Effector memory CD4-positive, alpha-beta T cell (primary cell): ENCODE data around the gene GRK2.
A peak's percentile ranks its signal among the peaks of the same experiment; 100 is the strongest.
"Not testable (repeated sequence)": the region's sequence is repeated elsewhere in the genome, so short reads cannot be mapped to it uniquely, and the experiment has no call there.

Experiments
- DNase-seq, 3 donors: peaks; one replicate each; pipeline ENCODE4 v3.0.0-alpha.2; 2020
- H3K27ac ChIP-seq: 2 replicates; pipeline ENCODE4 v1.7.0; 2013; ENCODE audit warnings: mild to moderate bottlenecking, low read length, moderate library complexity; ENCODE audit not compliant: insufficient read depth, poor library complexity, severe bottlenecking
- H3K27me3 ChIP-seq: replicated peaks from 2 replicates; pipeline ENCODE4 v1.7.0; 2013; ENCODE audit warnings: mild to moderate bottlenecking, low read length; ENCODE audit not compliant: insufficient read depth, control insufficient read depth, poor library complexity, severe bottlenecking
- H3K36me3 ChIP-seq: 2 replicates; pipeline ENCODE4 v1.7.0; 2013; ENCODE audit warnings: mild to moderate bottlenecking, low read length, moderate library complexity; ENCODE audit not compliant: control insufficient read depth, insufficient read depth
- H3K4me1 ChIP-seq: 2 replicates; pipeline ENCODE4 v1.7.0; 2013; ENCODE audit warnings: low read length, mild to moderate bottlenecking; ENCODE audit not compliant: control insufficient read depth, insufficient read depth, poor library complexity, severe bottlenecking
- H3K4me3 ChIP-seq: 2 replicates; pipeline ENCODE4 v1.7.0; 2013; ENCODE audit warnings: low read length, low read depth, mild to moderate bottlenecking; ENCODE audit not compliant: insufficient read depth, poor library complexity, severe bottlenecking
- H3K9me3 ChIP-seq: 2 replicates; pipeline ENCODE4 v1.7.0; 2013; ENCODE audit warnings: mild to moderate bottlenecking, low read length, moderate library complexity; ENCODE audit not compliant: control insufficient read depth

Gene GRK2

GRCh38 chr11:67253872-67254624, 12.2 kb upstream of the GRK2 start:
- H3K27me3 ChIP-seq: no peaks in the 10 kb centered on the region
- no peaks in the 10 kb centered on the region for H3K9me3 ChIP-seq
- H3K27ac ChIP-seq: no peak overlapping the region
- no peak overlapping the region for H3K4me3 ChIP-seq
- DNase-seq: no peak
- H3K4me1 ChIP-seq: peaks cover 8% of the 10 kb centered on the region
- peaks cover 82% of the 10 kb centered on the region for H3K36me3 ChIP-seq

- Histone ChIP-seq H3K36me3 (peaks cover 75% of the 10 kb centered on the region), H3K27me3 (no peaks in the 10 kb centered on the region), H3K4me1 (peaks cover 8% of the 10 kb centered on the region), H3K9me3 (no peaks in the 10 kb centered on the region), H3K4me3 (no peak overlapping the region), H3K27ac (no peak overlapping the region)
- DNase-seq: no peak
These were observed 11.5 kb upstream of the GRK2 start for GRCh38 chr11:67254798-67255197.

- Histone ChIP-seq H3K27ac (no peak overlapping the region), H3K36me3 (peaks cover 69% of the 10 kb centered on the region), H3K9me3 (no peaks in the 10 kb centered on the region), H3K4me1 (peaks cover 8% of the 10 kb centered on the region), H3K27me3 (no peaks in the 10 kb centered on the region), H3K4me3 (no peak overlapping the region)
- DNase-seq: no peak
These were observed 10.9 kb upstream of the GRK2 start for GRCh38 chr11:67255353-67255752.

DNA sequence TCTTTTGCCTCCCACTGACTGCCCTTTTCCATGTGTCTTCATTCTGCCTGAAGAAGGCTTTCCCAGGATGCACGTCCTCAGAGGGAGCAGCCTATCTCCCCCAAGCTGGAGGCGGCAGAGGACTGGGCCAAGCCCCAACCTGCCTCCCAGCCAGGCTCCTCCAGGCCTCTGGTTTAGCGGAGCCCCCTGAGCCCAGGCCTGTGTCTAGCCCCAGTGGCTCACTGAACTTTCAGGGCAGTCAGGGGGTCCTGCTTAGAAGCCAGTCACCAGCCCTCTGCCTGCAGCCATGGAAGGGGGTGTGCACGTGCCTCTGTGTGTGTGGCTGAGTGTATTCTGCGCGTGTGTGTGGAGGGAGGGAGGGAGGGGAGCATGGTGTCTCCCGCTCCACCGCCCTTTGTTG, 10.4 kb upstream of the GRK2 start:
- Histone ChIP-seq H3K27me3 (no peaks in the 10 kb centered on the region), H3K9me3 (no peaks in the 10 kb centered on the region), H3K4me1 (peaks cover 8% of the 10 kb centered on the region), H3K36me3 (peaks cover 64% of the 10 kb centered on the region), H3K4me3 (no peak overlapping the region), H3K27ac (no peak overlapping the region)
- no peak for DNase-seq

DNA sequence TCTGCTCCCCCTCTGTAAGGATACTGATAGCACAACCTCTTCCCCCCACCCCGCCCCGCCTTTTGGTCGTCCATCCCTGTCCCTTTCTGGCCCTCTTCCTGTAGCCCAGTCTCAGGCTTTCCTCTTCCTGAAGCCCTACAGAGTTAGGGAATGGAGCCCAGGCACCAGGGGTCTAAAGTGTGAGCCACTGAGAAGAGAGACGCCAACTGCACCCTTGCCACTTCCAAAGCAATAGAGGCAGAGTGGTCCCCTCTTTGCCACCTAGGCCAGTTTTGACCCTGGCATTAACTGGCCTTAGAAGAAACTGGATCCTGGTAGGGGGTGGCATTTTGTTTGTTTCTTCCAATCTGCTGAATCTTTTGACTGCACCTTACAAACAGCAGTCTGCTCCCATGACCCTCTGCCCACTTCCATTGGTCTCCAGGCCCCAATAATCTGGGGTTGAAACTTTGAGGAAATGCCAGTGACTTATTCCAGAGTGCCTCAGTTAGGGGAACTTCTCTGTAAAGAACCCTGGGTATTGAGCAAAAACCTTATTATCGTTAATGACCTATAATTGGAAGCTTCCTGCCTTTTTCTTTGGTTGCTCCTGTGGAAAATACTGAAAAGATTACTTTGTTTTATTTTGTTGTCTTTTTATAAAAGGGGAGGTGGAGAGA, 9.7 kb upstream of the GRK2 start:
- no peak overlapping the region for H3K27ac ChIP-seq
- no peak for DNase-seq
- H3K36me3 ChIP-seq: peaks cover 57% of the 10 kb centered on the region
- H3K9me3 ChIP-seq: no peaks in the 10 kb centered on the region
- H3K4me3 ChIP-seq: no peak overlapping the region
- no peaks in the 10 kb centered on the region for H3K27me3 ChIP-seq
- H3K4me1 ChIP-seq: peaks cover 13% of the 10 kb centered on the region

- no peak overlapping the region for H3K4me3 ChIP-seq
- peaks cover 20% of the 10 kb centered on the region for H3K4me1 ChIP-seq
- no peak overlapping the region for H3K27ac ChIP-seq
- peaks cover 19% of the 10 kb centered on the region for H3K36me3 ChIP-seq
- H3K9me3 ChIP-seq: no peaks in the 10 kb centered on the region
- DNase-seq: no peak
- no peaks in the 10 kb centered on the region for H3K27me3 ChIP-seq
These were observed 5.9 kb upstream of the GRK2 start for GRCh38 chr11:67260406-67260805.

DNA sequence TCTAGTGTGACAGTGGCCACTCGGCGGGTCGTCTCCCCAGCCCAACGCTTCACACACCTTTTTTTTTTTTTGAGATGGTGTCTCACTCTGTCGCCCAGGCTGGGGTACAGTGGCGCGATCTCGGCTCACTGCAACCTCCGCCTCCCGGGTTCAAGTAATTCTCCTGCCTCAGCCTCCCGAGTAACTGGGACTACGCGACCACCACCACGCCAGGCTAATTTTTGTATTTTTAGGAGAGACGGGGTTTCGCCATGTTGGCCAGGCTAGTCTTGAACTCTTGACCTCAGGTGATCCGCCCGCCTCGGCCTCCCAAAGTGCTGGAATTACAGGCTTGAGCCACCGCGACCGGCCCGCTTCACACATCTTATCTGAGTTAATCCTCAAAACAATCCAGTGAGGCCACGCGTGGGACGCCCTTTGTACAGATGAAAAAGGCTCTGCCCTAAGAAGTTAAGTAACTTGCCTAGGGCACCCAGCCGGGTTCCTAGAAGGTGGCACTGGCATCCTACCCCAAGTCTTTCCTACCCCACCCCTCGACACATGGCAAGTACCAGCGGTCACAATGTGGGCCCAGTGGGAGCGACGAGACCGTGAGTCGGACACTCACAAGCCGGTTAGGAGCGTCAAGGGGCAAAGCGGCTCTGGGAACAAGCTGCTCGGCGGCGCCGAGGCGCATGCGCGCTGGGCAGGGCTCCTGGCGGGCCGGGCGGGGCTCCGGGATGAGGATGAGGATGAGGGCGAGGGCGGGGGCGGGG, 5.2 kb upstream of the GRK2 start:
- not testable (repeated sequence) for H3K9me3 ChIP-seq, H3K27ac ChIP-seq, DNase-seq, H3K27me3 ChIP-seq
- H3K4me3 ChIP-seq: peak overlapping the region; percentile 4
- peaks cover 12% of the 10 kb centered on the region for H3K36me3 ChIP-seq
- peaks cover 24% of the 10 kb centered on the region for H3K4me1 ChIP-seq

- no peak for DNase-seq
- H3K4me3 ChIP-seq: no peak overlapping the region
- H3K9me3 ChIP-seq: no peaks in the 10 kb centered on the region
- no peaks in the 10 kb centered on the region for H3K27me3 ChIP-seq
- H3K27ac ChIP-seq: no peak overlapping the region
- H3K4me1 ChIP-seq: peaks cover 25% of the 10 kb centered on the region
- H3K36me3 ChIP-seq: peaks cover 7% of the 10 kb centered on the region
These were observed 4.7 kb upstream of the GRK2 start for GRCh38 chr11:67261640-67261945.

DNA sequence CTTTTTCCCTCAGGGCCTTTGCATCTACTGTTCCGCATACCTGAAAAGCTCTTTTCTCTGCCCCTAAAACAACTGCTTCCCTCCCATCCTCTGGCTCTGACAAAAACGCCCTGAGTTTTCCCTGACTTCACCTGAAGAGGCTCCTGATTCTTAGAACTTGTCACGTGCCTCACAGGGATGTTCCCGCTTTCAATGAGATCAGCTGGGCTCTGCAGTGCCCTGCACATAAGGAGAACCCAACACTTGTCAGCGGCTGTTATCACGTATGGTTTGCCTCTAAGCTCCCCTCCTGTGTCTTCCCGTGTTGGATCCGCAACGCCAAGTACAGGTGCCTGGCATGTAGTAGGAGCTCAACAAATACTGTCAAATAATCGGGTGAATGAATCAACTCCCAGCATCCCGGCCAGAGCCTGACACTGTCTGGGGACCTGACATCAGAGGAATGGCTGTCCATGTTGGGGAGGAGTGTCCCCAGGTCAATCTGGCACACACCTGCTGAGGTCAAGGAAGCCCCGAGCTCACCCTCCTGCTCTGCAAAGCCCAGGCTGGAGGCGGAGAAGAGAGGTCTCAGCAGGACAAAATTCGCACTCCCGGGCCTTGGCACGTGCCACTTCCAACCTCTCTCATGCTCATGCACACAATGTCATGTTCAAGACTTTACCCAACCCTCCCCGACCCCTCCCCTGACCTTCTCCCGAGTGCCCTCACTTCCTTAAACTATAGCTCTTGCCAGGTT, 4.2 kb upstream of the GRK2 start:
- H3K27ac ChIP-seq: no peak overlapping the region
- no peaks in the 10 kb centered on the region for H3K9me3 ChIP-seq
- H3K4me1 ChIP-seq: peaks cover 25% of the 10 kb centered on the region
- peaks cover 2% of the 10 kb centered on the region for H3K36me3 ChIP-seq
- no peak overlapping the region for H3K4me3 ChIP-seq
- no peak for DNase-seq
- H3K27me3 ChIP-seq: no peaks in the 10 kb centered on the region
